Activated T-cell treated with anti-CD3 and anti-CD28 coated beads, Interleukin-2, amount 50 U/mL, for 1 hour (primary cell): Measurements from ENCODE around the gene CADM4.
"Not testable (repeated sequence)": the region's sequence is repeated elsewhere in the genome, so short reads cannot be mapped to it uniquely, and the experiment has no call there.

Experiments used
- DNase-seq: peaks from one replicate; pipeline ENCODE4 v3.0.0-alpha.2; 2020

Gene CADM4, protein sequence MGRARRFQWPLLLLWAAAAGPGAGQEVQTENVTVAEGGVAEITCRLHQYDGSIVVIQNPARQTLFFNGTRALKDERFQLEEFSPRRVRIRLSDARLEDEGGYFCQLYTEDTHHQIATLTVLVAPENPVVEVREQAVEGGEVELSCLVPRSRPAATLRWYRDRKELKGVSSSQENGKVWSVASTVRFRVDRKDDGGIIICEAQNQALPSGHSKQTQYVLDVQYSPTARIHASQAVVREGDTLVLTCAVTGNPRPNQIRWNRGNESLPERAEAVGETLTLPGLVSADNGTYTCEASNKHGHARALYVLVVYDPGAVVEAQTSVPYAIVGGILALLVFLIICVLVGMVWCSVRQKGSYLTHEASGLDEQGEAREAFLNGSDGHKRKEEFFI

DNA sequence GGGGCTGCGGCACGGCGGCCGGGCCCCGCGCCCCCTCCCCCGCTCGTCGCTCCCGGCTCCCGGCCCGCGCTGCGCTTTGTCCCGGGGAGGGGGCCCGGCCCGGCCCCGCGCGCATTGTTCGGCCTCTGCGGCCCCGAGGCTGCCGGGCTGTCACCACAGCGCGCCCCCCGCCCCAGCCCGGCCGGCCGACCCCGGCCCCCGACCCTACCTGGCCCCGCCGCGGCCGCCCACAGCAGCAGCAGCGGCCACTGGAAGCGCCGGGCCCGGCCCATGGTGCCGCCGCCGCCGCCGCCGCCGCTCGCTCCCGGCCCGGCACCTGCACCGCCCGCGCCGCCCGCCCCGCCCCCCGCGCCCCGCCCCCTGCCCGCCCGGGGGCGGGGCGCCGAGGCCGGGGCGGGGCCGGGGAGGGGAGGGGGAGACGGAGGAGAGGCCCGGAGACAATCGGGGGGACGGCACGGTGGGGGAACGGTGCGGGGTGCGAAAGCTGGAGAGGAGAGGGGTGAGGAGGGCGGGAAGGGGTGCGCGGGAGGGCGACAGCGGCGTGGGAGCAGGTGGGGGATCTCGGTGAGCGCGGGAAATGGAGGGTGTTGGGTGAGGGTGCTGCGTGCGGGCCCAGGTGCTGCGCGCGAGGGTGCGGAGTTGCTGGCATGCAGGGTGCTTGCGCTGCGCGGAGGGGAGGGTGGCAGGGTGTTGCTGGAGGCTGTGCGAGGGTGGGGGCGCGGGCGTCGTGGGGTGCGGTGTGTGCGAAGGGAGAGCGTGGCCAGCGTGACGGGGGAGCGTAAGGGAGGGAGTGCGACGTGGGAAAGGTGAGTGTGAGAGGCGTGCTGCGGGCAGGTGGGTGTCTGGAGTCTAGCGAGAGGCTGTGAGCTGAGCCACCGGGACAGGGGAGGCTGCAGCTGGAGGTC lies at the start of gene CADM4:
TSS of gene CADM4 (minus strand) at position 332 of the 905 bp plus-strand sequence. CDS start at position 272, 60 bp downstream.
- DNase-seq: peak; percentile 71

DNA sequence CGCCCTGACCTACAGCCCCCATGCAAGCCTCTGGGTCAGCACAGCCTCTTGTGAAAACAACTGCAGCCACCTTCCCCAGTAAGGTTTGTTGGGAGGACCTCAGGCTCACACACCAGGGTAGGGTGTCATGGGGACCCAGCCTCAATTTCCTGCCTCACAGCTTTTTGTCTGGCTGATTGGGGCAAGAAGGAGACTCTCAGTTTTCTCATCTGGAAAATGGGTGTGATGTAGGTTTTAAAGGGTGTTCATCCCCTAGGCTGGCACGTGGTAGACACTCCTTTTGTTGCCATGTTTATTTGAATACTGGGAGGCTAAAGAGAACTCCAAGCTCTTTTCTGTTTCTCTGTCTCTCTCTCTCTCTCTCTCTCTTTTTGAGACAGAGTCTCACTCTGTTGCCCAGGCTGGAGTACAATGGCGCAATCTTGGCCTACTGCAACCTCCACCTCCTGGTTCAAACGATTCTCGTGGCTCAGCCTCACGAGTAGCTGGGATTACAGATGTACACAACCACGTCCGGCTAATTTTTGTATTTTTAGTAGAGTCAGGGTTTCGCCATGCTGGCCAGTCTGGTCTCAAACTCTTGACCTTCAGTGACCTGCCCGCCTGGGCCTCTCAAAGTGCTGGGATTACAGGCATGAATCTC lies 48.5 kb upstream of the CADM4 start:
- no peak for DNase-seq

DNA sequence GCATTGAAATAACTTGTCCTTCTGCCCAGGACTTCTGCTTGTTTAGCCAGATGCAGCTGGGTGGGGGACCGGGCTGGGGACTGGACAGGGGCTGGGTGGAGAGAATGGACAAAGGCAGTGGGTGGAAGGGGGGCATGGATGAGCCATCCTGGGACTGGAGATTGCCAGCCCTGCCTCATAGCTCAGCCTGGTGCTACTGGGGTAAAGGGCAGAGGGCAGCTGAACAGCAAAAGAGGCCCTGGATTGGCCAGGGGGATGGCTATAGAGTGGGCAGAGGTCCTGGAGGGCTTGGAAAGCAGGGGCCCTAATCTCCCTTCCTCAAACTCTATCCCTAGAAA lies 48.0 kb upstream of the CADM4 start:
- DNase-seq: no peak

DNA sequence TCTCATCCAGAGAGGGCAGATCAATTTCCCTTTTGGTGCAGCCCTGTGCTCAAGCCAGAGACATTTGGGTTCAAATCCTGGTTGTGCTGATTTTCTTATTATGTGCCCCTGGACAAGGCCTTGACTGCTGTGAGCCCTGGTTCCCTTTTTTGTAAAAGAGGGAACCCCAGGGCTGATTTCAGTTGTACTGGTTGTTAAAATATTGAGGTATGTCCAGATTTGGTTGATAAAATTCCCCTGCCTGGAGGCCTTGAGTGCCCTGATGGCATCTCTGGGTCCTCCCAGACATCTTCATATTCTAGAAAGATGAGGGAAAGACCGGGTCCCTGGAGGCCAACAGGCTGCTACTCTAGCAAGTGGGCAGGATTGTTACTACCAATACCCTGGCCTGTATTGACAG lies 44.7 kb upstream of the CADM4 start:
- DNase-seq: no peak

DNA sequence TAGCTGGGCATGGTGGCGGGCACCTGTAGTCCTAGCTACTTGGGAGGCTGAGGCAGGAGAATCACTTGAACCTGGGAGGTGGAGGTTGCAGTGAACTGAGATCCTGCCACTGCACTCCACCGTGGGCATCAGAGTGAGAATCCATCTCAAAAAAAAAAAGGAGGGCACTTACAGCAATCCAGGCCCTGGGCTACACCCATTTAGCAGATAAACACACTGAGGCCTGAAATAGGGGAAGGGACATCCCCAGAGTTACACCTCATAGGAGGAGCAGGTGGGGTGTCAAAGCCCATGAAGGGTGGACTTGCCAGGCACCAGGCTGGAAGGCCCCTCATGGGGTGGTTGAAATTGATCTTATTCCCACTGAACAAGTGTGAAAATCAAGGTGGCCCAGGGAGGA lies 44.3 kb upstream of the CADM4 start:
- no peak for DNase-seq

DNA sequence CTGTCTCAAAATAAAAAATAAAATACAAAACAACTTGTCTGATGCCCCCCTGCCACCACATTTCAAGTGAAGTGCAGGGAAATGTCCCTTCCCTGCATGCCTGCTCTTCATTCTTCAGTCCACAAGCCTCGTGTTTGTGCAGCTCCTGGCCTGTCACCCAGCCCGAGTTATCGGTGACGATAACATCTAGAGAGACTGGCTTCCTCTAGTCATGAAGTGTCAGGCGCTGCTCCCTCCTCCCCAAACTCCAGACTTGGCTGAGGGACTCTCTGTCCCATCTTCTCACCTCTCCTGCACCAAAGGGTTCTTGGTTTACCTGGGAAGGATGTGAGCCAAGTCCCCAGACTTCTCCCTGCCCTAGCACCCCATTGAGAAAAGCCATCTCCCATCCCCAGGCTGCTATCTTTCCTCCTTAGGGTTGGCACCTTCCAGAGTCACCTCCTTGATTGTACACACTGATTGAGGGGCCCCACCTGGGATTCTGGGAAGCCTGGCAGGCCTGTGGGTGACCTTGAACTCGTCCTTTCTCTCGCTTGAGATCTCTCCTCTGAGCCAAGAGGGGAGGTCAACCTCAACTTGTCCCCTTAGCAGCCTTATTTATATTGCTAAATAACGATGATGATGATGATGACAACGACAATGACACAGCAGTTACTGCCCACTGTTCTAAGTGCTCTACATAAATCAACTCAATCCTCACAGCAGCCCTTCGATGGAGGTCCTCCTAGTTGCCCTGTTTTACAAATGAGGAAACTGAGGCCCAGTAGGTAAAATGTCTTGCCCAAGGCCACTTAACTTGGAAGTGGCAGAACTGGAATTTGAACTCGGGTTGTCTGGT lies 43.4 kb upstream of the CADM4 start:
- DNase-seq: no peak

DNA sequence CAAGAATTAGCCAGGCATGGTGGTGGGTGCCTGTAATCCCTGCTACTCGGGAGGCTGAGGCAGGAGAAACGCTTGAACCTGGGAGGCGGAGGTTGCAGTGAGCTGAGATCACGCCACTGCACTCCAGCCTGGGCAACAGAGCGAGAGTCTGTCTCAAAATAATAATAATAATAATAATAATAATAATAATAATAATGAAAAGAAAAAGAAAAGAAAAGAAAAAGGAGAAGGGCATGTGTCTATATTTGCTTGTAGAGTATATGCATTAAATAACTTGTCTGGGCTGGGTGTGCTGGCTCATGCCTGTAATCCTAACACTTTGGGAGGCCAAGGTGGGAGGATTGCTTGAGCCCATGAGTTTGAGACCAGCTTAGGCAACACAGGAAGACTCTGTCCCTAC lies 42.6 kb upstream of the CADM4 start:
- DNase-seq: not testable (repeated sequence)

DNA sequence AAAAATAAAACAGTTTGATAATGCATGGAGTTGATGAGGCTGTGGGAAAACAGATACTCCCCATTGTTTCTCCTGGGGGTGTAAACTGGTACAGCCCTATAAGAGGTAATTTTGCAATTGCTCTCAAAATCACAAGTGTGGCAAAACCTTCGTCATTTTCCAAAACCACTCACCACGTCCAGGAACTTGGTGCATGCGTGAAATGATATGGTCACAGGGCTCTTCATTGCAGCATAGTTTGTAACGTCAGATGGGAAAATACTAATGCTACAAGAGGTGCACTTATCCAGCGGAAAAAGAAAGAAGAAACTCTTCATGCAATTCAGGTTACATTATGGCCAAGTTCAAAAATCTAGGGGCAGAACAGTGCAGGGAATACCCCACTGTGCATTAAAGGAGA lies 42.2 kb upstream of the CADM4 start:
- no peak for DNase-seq

DNA sequence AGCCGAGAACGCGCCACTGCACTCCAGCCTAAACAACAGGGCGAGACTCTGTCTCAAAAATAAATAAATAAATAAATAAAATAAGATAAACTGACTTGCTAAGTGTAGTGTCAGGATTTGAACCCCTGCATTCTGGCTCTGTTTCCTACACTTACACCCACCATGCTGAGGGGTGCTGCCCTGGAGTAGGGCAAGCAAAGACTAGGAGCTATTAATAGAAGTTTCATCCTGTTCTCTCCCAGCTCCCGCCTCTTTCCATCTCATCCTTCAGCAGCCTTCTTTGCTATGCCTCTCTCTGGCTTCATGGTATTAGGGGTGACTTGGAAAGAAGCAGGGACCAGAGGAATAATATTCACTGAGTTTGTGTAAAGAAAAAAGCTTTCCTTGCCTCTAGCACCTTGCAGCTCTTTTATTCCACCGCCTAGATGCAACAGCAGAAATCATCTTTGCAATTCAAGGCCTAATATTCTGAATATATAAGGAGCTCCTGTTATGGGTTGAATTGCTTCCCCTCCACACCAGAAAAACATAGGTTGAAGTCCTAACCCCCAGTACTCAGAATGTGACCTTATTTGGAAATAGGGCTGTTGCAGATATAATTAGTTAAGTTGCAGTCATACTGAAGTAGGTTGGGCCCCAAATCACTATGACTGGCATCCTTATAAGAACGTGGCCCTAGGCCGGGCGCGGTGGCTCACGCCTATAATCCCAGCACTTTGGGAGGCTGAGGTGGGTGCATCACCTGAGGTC lies 39.0 kb upstream of the CADM4 start:
- DNase-seq: no peak

DNA sequence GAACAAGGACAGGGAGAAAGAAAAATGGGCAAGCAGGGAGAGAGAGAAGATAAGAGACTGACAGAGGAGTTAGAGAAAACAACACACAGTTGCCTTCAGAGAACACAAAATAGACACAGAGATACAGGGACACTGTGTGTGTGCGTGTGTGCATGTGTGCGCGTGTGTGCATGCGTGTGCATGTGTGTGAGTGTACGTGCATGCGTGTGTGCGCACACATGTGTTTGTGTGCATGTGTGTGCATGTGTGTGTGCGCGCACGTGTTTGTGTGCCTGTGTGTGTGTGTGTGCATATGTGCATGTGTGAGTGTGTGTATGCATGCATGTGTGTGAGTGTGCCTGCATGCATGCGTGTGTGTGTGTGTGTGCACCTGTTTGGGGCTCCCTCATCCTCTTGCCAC lies 36.3 kb upstream of the CADM4 start:
- DNase-seq: no peak

DNA sequence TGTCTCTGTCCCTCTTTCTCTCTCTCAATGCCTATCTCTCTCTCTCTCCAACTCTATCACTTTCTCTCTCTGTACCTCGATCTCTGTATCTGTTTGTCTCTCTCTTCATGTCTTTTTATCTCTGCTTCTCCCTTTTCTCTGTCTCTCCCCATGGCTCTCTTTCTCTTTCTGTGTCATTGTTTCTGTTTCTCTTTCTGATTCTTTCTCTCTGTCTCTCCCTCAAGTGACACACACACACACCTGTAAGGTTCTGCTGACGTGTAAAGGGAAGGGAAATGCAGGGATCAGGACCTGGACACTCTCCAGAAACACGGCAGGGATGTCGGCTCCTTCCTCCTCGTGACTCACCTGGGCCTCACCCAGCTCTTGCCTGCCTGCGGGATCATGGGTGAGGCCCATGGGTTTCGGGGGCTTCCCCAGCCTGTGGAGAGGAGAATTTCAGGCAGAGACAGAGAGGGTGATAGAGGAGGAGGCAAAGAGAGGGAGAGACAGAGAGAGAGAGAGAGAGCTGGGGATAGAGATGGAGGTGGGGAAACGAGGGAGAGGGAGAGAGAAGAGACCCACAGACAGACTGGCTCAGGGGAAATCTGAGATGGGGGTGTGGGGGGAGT lies 35.7 kb upstream of the CADM4 start:
- DNase-seq: no peak

DNA sequence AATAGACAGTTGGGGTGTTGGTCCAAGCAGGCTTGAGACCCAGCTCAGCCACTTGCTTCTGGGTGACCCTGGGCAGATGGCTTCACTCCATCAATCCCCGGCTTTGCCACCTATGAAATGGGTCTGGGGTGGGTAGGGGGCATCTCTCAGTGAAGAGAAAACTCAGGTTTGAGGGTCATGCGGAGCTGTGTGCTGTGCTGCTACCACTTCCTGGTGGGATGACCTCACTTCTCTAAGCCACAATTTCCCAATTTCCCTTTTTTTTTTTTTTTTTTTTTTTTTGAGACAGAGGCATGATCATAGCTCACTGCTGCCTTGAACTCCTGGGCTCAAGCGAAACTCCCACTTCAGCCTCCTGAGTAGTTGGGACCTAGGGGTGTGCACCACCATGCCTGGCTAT lies 34.9 kb upstream of the CADM4 start:
- DNase-seq: no peak

DNA sequence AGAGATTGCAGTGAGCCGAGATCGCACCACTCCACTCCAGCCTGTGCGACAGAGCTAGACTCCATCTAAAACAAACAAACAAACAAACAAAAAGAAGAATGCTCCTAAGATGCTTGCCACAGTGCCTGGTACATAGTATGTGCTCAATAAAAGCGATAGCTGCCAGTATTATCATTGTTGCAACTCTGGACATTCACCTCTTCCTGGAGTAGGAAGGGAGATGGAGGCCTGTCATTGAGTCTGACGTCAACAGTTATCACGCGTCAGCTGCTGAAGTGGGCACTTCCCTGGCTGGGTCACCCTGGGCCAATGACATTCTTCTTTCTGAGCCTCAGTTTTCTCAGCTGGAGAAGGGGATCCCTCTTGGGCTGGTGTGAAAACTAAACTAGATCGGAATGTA lies 34.5 kb upstream of the CADM4 start:
- no peak for DNase-seq

DNA sequence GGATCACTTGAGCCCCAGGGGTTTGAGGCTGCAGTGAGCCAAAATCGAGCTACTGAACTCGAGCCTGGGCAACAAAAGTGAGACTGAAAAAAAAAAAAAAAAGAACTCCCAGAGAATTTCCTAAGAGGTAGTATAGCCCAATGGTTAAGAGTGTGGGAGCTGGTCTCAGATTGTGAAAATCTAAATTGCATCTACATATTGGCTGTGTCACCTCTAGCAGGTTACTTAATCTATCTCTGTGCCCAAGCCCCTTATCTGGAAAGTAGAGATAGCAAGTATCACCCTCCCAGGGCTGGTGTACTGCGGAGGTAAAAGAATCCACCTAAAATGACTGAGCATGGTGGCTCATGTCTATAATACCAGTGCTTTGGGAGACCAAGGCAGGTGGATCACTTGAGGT lies 34.0 kb upstream of the CADM4 start:
- no peak for DNase-seq

DNA sequence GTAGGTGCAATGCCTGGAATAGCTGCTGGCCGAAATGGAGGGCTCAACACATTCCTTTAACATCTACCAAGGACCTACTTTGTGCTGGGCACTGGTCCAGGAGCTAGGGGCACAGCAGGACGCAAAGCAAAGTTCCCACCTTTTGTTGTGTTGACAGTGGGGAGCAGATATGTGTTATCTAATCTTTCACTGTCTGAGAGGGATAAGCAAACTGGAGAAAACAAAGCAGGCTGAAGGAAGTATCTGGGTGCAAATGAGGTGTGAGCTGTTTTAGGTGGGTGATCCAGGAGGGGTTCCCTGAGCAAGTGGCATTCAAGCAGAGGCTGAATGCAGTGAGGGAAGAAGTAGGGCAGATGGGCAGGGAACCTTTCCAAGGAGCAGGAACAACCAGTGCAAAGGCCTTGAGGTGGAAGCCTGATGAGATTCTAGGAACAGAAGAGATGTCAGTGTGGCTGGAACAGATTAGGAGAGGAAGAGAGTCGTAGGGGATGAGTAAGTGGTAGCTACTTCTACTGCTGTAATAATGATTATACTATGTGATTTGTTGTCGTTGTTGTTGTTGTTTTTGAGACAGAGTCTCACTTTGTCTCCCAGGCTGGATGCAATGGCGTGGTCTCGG lies 32.5 kb upstream of the CADM4 start:
- DNase-seq: no peak

DNA sequence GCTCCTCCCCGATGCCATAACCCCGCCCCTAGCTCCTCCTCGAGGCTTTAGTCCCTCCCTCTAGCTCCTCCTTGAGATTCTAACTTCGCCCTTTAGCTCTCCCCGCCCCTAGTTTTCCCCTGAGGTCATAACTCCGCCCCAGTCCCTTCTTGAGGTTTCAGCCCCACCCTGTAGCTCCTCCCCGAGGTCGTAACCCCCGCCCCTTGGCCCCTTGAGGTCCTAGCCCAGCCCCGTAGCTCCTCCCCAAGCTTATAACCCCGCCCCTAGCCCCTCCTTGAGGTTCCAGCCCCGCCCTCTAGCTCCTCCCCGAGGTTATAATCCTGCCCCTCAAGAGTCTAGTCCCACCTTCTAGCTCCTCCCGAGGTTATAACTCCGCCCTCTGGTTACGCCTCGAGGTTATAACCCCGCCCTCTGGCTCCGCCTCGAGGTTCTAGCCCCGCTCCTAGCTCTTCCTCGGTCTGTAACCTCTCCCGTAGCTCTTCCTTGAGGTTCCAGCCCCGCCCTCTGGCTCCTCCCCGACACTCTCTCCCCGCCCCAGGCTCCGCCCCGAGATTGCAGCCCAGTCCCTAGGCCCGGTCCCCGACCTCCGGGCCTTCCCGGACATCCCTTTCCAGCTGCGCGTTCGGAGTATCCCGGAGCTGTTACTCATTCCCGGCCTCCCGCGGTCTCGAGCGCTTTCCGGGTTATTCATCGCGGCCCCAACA lies 28.9 kb upstream of the CADM4 start:
- DNase-seq: peak; percentile 94

DNA sequence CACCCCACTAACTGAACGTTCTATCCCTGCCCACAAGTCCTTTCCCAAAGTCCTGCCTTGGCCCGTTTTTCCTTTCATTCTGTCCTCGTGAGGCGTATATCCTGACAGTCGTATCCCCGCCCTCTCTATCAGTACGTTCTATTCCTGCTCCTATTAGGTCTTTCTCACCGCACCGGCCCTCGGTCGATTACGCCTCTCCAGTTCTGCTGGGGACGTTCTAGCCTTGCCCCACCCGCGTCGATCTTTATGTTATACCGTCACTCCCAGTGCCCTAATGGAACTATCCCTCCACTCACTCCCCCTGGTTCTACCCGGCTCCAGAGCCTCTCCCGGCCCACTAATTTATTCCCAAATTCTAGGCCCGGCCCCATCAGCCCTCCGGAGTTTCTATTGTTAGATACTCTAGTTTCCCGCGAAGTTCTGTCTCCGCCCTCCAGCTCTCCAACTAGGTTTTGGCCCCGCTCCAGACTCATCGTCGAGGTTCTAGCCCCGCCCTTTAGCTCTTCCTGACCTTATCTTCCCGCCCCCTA lies 28.3 kb upstream of the CADM4 start:
- no peak for DNase-seq

DNA sequence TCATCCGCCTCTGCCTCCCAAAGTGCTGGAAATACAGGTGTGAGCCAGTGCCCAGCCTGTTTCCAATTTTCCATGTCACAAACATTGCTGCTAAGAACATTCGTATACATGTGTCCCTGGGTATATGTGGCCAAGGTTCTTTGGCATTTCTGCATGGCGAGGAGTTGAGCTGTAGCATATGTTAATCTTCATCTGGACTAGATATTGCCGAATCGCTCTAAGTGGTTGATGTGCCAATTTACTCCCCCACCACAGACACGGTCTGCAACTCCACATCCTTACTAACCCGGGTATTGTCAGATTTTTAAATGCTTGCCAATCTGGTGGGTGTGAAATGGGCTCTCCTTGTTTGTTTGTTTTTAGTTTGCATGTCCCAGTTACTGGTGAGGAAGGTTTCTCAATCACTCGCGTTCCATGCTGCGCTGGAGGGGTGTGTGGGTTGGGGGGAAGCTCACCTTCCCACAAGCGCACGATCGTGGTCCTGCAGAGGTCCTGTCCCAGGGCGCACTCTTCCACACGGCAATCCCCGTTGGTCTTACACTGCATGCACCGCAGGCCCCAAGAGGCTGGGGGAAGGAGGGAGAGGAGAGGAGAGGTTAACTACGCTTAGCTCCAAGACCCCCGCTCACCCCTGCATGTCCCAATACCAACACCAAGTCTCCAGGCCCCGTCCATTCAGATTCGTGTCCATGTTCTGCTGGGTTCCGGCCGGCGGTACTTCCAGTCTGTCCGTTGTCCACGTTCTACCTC lies 27.7 kb upstream of the CADM4 start:
- no peak for DNase-seq

DNA sequence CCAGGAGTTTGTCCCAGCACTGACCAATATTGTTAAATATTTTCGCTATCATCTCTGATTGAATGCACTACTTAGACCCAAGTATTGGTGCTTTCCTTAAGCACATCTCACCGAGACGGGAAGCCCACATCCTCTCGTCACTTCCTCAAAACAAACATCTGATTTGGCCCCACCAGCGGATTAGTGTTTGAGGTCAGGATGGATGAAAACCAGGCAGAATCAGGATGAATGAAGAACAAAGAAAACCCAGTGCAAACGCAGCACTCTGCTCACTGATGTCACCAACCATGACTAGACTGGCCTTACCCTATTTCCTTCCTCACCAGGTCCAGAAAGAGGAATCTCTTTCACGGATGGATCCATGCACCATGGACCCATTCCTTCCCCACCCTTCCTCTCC lies 24.4 kb upstream of the CADM4 start:
- DNase-seq: peak; percentile 28
